ENCODE data around the gene GPRIN2. TPM values are rescaled to one million over a fixed set of nuclear protein-coding genes. Genes with fewer than 3 reads are reported as not detected.
A peak's percentile ranks its signal among the peaks of the same experiment; 100 is the strongest.
"Not testable (repeated sequence)": the region's sequence is repeated elsewhere in the genome, so short reads cannot be mapped to it uniquely, and the experiment has no call there.

The GPRIN2 gene
- total RNA-seq, 2 experiments from 2014 or later, result not detected

DNA sequence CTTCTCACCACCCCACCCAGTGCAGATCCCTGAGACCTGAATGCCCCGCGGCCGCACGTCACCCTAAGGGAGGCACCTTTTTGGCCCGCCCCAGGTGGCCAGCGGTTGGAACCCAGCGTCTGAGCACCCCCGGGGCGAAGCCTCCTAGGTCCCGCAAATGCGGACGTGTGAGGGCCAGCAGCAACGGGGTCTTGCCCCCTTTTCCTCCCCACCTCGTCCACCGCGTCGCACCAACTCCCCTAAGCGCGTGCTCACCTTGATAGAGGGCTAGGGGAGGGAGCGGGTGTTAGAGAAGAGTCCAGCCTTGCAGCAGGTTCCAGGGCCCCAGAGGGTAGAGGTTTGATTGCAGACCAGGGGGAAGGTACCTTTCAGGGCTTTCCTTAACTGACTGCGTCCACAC, 22.9 kb upstream of the GPRIN2 start:
- not testable (repeated sequence) for H3K36me3 Mint-ChIP-seq, H3K27me3 Mint-ChIP-seq, DNase-seq

DNA sequence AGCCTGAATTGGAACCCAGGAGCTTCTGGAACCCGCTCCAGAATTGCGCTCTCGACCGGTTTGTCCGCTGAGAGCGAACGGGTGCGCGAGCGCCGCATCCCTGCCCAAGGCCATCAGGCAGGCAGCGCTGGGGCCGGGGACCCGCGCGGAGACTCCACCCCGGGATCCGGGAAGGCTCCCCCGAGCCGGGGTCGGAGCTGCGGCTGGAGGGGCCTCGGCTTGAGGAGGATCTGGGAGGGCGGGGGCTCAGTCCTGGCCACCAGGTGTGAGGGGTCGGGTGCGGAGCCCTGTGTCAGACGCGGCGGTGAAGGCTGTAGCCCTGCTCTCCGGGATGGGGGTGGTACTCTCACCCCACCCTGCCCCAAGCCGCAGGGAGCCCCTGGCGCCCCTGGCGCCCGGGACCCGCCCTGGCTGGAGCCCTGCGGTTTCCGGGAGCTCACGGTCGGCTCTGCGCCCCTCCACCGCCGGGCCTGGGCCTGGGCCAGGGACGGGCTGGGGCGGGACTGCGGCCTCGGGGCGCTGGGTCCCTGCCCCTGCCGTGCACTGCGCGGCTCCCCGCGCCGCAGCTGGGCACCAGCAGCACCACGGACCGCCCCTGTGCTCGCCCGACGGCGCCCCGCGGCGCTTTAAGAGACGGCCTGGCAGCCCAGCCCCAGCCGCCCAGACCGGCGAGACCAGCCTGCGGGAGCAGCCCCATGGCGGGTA, 22.2 kb upstream of the GPRIN2 start, which contains the start of gene SYT15:
Gene SYT15 (plus strand): TSS at position 655 of the 705 bp plus-strand sequence. CDS start 41 bp downstream, at position 696.
- H3K9me3 Mint-ChIP-seq, H3K4me1 Mint-ChIP-seq, POLR2A ChIA-PET, H3K36me3 Mint-ChIP-seq, H3K27ac Mint-ChIP-seq, H3K4me3 Mint-ChIP-seq, DNase-seq, H3K27me3 Mint-ChIP-seq: not testable (repeated sequence)
- ATAC-seq (ENCODE audit: low read depth), result peak; percentile 15

More for the DNA sequence above, 22.9 kb upstream of the GPRIN2 start:
- POLR2A ChIA-PET; H3K4me3 Mint-ChIP-seq; H3K27ac Mint-ChIP-seq; H3K4me1 Mint-ChIP-seq; H3K9me3 Mint-ChIP-seq; ATAC-seq (ENCODE audit: low read depth): not testable (repeated sequence)

DNA sequence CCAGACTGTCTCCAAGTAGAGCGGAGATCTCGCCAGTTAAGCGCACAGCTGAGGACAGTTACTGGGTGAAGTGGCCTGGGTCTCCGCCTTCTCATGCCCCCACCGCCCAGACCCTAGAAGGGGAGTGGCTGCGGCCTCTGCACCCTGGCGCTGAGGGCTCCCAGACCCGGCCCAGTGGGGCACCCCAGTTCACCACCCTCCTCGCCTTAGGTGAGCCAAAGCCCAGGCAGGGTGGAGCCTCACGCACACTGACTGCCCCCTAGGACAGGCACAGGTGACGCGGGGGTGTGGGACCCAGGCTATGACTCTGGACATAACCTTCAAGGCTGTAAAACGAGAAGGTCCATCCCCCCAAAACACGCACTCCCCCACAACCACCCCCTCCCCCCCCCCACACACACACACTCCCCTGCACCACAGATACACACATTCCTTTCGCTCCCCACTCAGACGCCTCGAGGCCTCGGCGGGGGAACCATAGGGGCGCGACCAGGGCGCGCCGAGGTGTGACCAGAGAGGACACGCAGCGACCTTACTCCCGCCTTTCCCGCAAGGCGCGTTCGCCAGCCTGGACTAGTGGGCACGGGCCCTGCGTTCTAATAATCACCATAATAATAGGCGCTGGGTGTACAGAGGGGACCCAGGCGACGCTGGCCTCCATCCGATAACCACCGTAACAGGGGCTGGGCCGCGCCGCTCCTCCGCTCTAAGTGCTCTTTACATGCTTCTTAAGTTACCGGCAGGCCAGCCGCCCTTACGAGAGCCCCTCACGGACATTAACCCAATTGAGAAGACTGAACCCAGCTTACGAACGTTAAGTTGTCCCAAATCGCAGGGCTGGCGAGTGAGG, 21.4 kb upstream of the GPRIN2 start:
- H3K9me3 Mint-ChIP-seq; H3K27ac Mint-ChIP-seq; DNase-seq; POLR2A ChIA-PET; ATAC-seq (ENCODE audit: low read depth); H3K4me3 Mint-ChIP-seq; H3K36me3 Mint-ChIP-seq; H3K27me3 Mint-ChIP-seq; H3K4me1 Mint-ChIP-seq: not testable (repeated sequence)

DNA sequence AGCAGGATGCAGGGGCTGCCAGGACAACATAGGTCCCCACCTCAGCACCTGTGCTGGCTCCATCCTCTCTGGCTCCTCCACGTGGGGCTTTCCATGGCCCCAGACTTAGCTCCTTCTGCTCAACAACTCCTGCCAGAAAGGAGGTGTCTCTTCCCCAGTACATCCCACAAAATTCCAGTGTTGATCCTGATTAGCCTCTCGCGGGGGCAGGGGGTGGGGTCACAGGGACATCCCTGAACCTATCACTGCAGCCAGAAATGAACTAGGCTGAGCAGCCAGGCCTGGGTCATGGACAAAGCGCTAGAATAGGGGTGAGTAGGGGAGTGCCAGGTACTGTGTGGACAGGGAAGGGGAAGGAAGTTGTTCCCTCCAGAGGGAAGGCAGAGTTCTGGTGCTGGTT, 17.4 kb upstream of the GPRIN2 start:
- H3K27me3 Mint-ChIP-seq; H3K4me3 Mint-ChIP-seq; H3K36me3 Mint-ChIP-seq; H3K9me3 Mint-ChIP-seq; H3K27ac Mint-ChIP-seq; H3K4me1 Mint-ChIP-seq; POLR2A ChIA-PET; ATAC-seq (ENCODE audit: low read depth); DNase-seq: not testable (repeated sequence)

DNA sequence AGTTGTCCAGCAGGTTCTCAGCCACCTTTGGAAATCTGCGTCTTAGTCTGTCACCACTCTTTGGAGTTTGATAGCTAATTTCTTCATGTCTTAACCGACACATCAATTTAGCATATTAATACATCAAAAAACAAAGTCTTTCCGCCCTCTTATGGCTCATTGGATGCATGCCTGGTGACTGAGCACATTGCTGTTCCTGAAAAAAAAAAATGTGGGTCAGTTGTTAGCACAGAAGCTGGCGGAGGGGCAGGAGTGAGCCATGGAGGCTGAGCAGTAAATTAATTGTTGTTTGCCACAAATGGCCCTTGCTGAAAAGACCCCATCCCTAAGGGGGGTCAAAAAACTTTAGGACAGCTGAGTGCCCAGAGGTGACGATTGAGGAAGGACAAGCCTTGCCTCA, 16.9 kb upstream of the GPRIN2 start:
- ATAC-seq (ENCODE audit: low read depth); H3K4me3 Mint-ChIP-seq; H3K9me3 Mint-ChIP-seq; POLR2A ChIA-PET; H3K36me3 Mint-ChIP-seq; DNase-seq; H3K27me3 Mint-ChIP-seq; H3K4me1 Mint-ChIP-seq; H3K27ac Mint-ChIP-seq: not testable (repeated sequence)

DNA sequence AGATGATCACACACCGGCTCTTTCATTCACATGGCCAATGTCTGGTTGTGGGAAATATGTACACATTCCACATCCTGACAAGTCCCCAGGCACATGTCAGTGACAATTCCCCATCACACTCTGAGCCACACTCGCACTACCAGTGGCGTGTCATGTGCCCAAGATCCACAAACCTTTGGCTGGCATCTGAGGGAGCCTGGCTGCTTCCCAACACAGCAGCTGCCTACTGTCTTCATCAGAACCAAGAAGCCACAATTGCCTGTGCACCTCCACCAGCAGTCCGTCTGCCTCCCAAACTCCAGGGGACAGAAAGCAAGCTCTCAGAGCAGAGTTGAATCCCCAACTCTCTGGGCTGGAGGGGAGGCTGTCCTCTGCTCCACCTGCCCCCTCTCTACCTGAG, 16.3 kb upstream of the GPRIN2 start:
- H3K27me3 Mint-ChIP-seq; H3K4me3 Mint-ChIP-seq; DNase-seq; H3K9me3 Mint-ChIP-seq; H3K36me3 Mint-ChIP-seq; POLR2A ChIA-PET; H3K4me1 Mint-ChIP-seq; ATAC-seq (ENCODE audit: low read depth); H3K27ac Mint-ChIP-seq: not testable (repeated sequence)

DNA sequence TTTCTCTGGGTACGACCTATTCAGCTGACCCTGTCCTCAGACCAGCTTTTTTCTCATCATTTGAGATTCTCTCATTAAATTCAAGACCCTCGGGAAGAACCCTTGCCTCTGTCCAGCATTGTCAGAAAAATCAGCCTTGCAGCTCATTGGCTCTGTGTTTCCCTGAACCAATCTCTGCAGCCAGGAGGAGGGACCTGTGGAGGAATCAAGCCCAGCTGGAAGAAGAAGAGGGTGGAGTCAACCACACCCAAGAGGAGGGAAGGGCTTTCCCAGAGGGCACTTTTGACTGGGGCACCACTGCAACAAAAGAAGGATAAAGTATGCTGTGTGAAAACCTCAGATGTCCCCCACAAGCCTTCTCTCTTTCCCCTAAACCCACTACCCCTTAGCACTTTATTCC, 14.2 kb upstream of the GPRIN2 start:
- POLR2A ChIA-PET, H3K4me1 Mint-ChIP-seq: not testable (repeated sequence)

DNA sequence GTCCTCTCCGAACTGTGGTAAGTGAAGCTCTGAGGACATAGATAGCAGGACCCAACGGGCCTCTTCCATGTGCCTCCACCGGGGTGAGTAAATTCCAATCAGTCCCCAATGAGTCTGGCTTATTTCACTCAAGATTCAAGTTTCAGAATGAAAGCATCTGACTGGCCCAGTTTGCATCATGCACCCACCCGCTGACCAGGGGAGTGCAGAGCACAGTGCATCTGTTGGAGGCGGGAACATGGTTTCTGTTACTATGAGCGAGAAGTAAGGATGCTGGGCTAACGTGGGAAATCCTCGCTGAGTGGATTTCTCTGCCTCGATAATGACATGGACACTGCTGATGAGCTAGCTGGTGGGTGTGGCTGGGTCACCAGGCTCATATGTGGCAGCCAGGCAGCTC, 10.7 kb upstream of the GPRIN2 start:
- H3K9me3 Mint-ChIP-seq; H3K36me3 Mint-ChIP-seq; H3K4me3 Mint-ChIP-seq; POLR2A ChIA-PET; H3K4me1 Mint-ChIP-seq; ATAC-seq (ENCODE audit: low read depth); DNase-seq; H3K27me3 Mint-ChIP-seq; H3K27ac Mint-ChIP-seq: not testable (repeated sequence)

More for the DNA sequence above, 14.2 kb upstream of the GPRIN2 start:
- not testable (repeated sequence) for H3K36me3 Mint-ChIP-seq; H3K27ac Mint-ChIP-seq; DNase-seq; H3K4me3 Mint-ChIP-seq; H3K27me3 Mint-ChIP-seq; ATAC-seq (ENCODE audit: low read depth); H3K9me3 Mint-ChIP-seq

DNA sequence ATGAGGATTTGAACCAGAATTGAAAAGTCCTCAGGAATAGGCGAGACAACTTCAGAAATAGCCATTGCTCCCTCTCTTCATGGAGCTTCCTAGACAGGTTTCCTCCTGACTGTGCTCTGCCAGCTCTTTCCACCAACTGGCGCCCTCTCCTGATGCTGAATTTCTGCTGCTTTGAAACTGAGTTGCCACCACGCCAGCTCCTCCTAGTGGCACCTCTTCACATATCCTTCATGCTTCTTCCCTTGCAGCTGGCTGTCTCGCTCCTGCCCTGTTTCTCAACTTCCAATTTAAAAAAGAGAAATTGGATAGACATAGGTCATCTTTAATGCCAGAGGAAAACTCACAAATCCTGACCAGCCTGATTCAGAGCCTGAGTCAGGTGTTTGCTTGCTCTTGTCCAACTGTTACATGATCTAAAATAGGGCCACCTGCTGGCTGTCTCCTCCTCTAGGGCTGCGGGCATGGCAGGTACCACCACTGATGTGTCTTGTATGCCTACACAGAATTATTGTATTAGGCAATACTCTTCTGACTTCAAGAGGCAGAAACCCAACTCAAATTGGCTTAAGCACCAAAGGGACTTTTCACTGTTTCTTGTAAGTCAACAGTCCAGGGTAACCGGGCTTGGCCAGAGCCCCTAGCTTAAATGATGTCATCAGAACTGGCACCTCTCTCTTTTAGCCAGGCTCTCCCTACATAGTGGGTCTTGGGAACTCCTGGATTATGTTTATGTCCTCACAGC, 9.3 kb upstream of the GPRIN2 start:
- peak; percentile 39 for DNase-seq
- H3K9me3 Mint-ChIP-seq, H3K36me3 Mint-ChIP-seq, H3K4me3 Mint-ChIP-seq, H3K27ac Mint-ChIP-seq, POLR2A ChIA-PET, H3K4me1 Mint-ChIP-seq, H3K27me3 Mint-ChIP-seq: not testable (repeated sequence)
- peak; percentile 87 for ATAC-seq (ENCODE audit: low read depth)

DNA sequence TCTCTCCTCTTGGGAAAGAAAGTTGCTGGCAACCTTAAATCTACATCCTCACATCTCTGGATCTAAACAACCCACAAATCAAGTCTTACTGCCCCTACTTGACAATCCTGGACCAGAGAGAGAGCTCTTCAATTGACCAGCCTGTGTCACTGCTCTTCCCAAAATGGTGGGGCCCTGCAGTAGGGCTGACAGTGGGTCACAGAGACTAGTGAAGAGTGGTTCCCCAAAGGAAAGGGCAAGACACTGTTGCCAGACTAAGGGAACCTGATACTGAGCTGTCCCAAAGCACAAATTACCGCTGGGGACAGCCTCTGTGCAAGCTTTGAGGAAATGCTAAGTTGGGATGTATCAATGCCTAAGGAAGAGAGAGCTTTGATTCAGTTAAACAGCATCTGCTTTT, 4.5 kb upstream of the GPRIN2 start:
- Mint-ChIP-seq H3K36me3 (no peaks in the 10 kb centered on the region), H3K4me3 (no peak overlapping the region), H3K27me3 (no peaks in the 10 kb centered on the region), H3K27ac (no peak overlapping the region), H3K9me3 (no peaks in the 10 kb centered on the region), H3K4me1 (peaks cover 5% of the 10 kb centered on the region)
- POLR2A ChIA-PET, result no interaction called here
- ATAC-seq (ENCODE audit: low read depth) (no peak), DNase-seq (no peak)

DNA sequence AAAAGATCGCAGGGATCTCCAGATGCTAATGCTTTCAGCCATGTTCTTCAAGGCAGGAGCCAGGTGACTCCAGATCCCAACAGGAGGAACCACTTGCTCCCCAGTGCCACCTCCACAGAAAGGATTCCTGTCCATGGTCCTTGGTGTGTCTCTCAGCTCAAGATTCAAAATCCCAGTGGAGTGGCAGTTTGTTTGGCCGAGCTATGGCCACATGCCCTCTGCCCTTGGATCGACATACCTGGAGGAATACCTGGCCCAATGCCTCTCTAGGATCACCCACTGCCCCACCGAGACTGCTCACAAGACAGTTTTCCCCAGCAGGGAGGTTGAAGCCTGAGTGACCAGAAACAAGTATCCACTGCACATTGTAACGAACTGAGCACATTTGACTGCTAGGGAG, 3.9 kb upstream of the GPRIN2 start:
- no peaks in the 10 kb centered on the region for H3K9me3 Mint-ChIP-seq
- H3K4me1 Mint-ChIP-seq, result peaks cover 3% of the 10 kb centered on the region
- H3K27ac Mint-ChIP-seq, result no peak overlapping the region
- no peaks in the 10 kb centered on the region for H3K27me3 Mint-ChIP-seq
- H3K4me3 Mint-ChIP-seq, result no peak overlapping the region
- DNase-seq (no peak), ATAC-seq (ENCODE audit: low read depth) (no peak)
- POLR2A ChIA-PET, result no interaction called here
- H3K36me3 Mint-ChIP-seq, result no peaks in the 10 kb centered on the region

DNA sequence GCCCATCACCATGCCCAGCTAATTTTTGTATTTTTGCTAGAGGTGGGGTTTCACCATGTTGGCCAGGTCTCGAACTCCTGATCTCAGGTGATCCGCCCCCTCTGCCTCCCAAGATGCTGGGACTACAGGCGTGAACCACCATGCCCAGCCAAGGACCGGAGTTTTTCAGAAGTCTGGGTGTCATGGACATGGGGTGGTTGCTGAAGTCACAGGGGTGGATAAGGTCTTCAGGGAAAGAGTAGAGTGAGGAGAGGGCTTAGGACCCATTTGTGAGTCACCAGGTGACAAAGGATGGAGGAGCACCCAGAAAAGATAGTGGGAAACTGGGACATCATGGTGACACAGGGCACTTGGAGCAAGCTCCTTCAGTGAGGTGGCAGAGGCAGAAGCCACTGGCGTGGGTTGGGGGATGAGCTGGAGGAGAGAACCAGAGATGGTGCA, 2.8 kb upstream of the GPRIN2 start:
- H3K4me3 Mint-ChIP-seq, result no peak overlapping the region

DNA sequence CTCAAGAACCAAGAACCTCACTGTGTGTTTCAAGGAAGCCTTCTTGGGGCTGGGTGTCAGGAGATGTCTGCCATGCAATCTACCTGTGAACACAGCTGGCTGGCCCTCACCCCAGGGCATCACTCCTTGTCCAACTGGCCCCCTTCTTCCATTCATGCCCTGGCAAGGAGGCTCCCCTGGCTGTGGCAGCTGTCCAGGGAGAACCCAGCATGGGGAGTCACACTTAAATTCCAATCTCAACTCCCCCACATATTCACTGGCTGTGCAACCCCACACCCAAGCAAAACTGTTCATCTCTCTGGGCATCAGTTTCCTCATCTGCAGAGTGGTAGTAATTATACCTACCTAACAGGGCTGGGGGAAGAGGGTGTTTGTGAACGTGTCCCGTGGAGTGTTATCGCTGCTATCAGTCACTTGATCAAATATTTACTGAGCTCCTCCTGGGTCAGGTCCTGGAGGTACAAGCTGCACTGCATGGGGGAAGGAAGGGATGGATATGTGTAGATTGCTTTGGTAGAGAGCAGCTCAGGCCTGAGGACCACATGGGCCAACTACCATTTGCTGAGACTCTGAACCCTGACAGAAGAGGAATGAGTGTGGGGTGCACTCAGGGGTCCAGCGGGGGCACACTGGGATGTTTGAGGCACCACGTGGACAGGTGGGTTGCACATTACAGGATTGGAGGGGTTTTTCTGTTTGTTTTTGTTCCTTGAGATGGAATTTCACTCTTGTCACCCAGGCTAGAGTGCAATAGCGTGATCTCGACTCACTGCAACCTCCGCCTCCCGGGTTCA, 2.1 kb upstream of the GPRIN2 start:
- peaks cover 3% of the 10 kb centered on the region for H3K4me1 Mint-ChIP-seq
- H3K9me3 Mint-ChIP-seq, result no peaks in the 10 kb centered on the region
- no peak overlapping the region for H3K27ac Mint-ChIP-seq
- H3K4me3 Mint-ChIP-seq, result no peak overlapping the region
- DNase-seq (no peak), ATAC-seq (ENCODE audit: low read depth) (no peak)
- H3K36me3 Mint-ChIP-seq, result no peaks in the 10 kb centered on the region
- POLR2A ChIA-PET, result no interaction called here
- no peaks in the 10 kb centered on the region for H3K27me3 Mint-ChIP-seq

More for the DNA sequence above, 2.8 kb upstream of the GPRIN2 start:
- DNase-seq (no peak), ATAC-seq (ENCODE audit: low read depth) (no peak)
- Mint-ChIP-seq H3K27ac (no peak overlapping the region), H3K27me3 (no peaks in the 10 kb centered on the region), H3K9me3 (no peaks in the 10 kb centered on the region), H3K36me3 (no peaks in the 10 kb centered on the region), H3K4me1 (peaks cover 3% of the 10 kb centered on the region)
- POLR2A ChIA-PET, result no interaction called here

Measured in activated naive CD8-positive, alpha-beta T cell treated with anti-CD3 and anti-CD28 coated beads, Interleukin-2, amount 10 ng/mL, durations not matched to agents 7 days and 5 days (primary cell).